Putamen (tissue), 1 donor: Measurements from ENCODE around the gene IGF1R.

Experiments used
- DNase-seq: peaks from one replicate; pipeline ENCODE4 v3.0.0-alpha.2; 2016; ENCODE audit warnings: low spot score

Gene IGF1R

GRCh38 chr15:98705070-98705469 lies 56.7 kb downstream of the IGF1R start:
- DNase-seq, result no peak

DNA sequence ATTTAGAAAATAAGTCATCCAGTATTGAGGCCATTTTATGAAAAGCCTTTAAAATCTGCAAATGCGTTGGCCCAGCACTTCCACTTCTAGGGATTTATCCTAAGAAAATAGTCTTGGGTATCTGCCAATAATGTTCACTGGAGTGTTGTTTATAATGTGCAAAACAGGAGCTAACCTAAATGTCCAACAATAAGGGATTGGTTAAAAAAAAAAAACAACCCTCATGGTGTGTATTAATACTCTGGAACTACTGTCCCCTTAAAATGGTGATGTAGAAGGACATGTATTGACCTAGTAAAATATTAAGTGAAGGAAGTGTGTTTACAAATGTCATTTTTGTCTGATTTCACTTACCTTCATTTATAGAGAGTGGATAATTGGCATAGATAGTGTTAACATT lies 58.0 kb downstream of the IGF1R start:
- no peak for DNase-seq

- DNase-seq, result no peak
Observed at GRCh38 chr15:98706986-98707385, 58.6 kb downstream of the IGF1R start.

DNA sequence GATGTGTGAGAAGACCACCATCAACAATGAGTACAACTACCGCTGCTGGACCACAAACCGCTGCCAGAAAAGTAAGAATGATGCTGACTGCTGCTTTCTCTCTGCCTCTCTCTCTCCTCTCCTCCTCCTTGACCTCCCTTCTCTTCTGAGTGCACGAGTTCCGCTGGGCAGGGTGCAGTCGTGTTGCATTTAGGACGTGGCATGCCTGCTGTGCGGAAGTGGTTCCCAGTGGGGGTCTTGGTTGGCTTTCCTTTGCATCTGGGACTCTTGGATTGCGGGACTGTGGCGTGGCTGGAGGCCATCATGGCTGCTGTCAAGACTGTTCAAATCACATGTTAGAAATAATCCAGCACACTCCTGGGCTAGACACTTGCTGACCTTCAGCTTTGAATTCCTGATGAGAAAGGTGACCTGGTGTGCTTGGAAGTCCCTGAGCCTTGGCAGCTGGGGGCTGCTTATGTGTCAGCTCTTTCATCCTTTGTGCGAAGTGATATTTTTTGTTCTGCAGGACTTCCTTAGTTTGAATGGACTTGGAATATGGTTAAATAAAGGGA lies 59.8 kb downstream of the IGF1R start:
- no peak for DNase-seq

DNA sequence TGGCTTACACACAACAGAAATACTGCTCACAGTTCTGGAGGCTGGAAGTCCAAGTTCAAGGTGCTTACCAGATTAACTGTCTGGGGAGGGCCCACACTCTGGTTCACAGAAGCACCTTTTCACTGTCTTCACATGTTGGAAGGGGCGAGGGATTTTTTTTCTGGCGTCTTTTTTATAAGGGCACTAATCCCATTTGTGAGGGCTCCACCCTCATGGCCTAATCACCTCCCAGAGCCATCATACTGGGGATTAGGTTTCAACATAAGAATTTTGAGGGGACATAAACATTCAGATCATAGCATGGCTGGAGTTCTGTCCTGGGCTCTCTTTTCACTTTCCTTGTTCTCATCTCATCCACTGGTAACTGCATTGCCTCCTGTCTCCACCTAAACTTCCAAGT lies 63.5 kb downstream of the IGF1R start:
- DNase-seq, result no peak

GRCh38 chr15:98712845-98713584 lies 64.7 kb downstream of the IGF1R start:
- no peak for DNase-seq

DNA sequence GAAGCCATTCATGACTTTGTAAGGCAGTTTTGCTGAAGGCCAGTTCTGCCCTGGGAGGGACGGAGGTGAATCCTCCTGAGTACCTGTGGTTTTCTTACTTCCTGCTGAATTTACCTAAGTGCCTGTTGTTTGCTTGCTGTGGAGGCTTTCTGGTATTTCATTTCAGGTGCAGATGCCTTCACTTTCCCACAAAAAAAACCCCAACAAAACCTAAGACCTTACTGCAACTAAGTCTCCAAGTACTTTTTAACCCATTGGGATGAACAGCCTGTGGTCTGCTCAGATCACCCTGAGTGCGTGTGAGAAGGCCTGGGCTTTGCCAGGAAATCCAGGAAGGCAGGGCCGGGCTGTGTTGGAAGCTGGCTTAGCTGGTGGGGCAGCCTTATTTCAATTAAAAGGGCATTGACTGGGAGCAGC lies 65.3 kb downstream of the IGF1R start:
- no peak for DNase-seq

GRCh38 chr15:98714922-98715321 lies 66.6 kb downstream of the IGF1R start:
- no peak for DNase-seq

DNA sequence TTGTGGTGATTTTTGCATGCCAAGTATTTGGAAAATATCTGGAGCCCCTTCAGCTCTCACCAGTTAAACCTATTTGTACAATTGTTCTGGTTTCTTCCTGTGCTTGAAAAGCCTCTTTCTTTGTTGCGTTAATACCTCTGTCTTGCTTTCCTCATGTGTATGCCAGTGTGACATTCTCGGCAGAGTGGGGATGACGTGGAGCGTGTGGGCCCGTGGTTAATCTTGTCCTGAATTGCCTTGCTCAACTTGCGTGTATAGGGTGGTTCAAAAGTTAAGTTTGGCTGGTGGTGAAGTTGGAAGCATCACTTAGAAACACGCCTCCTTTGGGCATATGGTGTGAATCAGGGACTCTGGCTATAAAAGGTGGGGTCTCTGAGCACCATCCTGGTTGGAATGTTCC lies 67.1 kb downstream of the IGF1R start:
- peak; percentile 66 for DNase-seq

- no peak for DNase-seq
Observed at GRCh38 chr15:98715890-98716443, 67.6 kb downstream of the IGF1R start.

DNA sequence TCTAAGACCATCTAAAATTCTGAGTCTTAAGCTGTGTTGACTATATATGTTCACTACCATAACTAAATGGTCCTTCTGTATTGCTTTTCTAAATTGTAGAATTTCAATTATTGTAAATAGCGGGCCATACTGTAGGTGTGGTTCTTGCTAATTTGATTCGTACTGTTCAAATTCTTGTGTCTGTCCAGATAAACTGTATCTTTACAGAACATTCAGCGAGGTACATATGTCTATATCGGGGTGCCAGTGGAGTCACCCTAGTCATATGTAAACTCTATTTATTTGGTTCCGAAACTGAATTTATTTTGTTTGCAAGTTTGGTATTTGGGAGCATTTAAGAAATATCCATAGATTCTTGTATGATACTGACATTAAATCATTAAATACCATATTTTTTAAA lies 69.0 kb downstream of the IGF1R start:
- no peak for DNase-seq

DNA sequence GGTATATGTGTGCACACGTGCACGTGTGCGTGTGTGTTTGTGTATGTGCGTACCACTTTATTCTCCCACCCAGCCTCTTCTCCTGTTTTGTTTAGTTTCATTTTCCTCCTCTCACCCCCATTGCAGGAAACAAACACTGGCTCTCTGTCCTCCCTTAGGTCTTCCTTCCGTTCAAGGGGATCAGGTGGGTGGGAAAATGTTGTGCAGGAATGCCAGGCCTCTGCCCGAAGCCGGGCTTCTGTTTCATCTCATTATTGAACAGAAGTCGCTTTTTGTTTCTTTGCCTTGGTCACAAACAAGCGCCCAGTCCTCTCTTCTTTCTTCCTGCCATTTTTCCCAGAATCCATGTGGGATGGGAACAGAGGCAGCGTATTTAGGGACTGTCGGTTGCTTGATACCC lies 69.6 kb downstream of the IGF1R start:
- DNase-seq, result no peak

DNA sequence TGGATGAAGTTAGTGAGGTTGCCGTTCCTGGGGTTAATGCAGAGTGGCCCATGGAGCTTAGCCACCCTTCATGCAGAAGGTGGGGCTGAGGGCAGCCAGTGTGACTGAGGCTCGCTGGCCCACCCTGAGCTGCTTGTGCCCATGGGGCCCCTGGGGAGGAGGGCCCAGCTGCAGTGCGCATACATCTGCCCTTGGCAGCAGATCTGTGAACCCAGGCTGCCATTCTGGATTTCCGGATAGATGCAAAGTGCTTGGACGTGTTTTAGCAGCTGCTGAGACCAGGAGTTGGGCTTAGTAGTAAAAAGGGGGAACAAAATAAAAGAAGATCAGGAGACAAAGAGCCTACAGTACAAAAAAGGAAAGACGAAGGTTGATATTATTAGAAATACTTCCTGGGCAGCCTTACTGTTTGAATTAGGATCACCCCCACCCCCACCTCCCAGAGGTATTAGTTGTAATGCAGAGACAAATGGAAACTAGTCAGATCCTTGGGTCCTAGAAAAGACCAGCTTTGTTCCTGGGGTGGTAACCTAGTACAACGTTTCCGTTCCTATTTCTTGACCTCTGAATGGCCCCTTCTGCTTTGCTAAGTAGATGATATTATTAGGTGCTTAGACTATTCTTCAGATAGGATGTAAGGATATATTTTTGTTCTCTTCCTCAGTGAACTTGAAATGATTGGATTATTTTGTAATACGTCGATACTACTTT lies 70.2 kb downstream of the IGF1R start:
- peak; percentile 23 for DNase-seq

- no peak for DNase-seq
Observed at GRCh38 chr15:98719137-98719740, 70.9 kb downstream of the IGF1R start.

DNA sequence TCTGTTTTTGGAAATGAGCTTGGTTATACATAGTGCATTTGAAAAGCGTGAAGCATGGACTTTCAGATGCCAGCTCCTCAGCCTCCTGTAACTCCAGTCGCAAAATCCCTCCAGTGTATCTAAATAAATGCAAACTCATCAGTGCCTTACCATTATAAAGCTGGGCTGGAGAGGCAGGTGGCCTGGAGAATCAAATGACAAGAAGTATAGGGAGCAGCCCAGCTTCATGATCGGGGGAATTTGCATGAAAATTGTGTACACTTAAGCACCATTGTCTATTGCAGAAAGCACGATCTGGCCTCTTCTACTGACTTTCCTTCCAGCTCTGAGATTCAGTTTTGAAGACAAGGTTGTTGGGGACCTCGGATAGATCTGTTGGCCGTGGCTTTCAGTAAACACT lies 71.7 kb downstream of the IGF1R start:
- DNase-seq, result no peak

DNA sequence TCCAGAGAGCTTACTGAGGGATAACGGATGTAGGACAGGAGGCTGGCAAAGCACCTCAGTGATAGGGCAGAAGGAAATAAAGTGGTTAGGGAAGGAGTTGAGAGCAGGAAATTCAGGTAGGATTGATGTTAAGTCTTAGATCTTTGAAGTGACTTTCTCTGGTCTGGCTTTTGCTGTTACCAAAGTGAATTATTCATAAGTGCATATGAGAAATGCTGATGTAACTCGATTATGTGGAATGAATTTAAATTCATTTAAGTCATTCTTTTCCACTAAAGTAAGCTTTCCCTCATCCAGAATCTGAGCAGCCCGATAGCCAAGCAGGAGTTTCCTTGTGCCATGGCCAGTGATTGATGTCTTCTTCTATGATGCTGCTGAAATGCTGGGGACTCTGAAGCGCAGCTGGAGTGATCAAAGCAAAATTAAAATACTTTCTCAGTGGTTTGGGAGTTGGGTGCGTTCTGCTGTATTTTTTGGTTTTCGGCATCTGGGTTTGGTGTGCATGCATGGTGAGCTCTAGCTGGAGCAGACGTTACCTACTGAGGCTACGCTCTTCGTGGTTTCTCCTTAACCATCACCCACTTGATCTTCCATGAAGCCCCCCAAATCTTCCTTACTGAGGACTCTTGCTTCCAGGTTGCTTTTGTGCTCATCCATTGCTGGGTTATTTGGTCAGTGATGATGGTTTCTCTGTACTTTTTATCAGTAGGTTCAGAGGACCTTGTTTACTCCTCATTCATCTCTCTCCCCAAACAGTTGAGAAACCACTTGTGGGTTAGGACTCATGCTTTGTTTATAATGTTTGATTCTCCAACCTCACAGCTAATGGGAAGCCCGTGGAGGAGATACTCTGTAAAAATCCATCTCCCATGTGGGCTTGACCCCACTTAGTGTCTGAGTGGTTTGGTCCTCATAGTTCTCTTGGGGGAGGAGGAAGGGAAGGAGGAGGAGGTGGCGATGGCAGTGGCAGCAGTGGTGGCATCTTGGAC lies 72.5 kb downstream of the IGF1R start:
- DNase-seq, result no peak

DNA sequence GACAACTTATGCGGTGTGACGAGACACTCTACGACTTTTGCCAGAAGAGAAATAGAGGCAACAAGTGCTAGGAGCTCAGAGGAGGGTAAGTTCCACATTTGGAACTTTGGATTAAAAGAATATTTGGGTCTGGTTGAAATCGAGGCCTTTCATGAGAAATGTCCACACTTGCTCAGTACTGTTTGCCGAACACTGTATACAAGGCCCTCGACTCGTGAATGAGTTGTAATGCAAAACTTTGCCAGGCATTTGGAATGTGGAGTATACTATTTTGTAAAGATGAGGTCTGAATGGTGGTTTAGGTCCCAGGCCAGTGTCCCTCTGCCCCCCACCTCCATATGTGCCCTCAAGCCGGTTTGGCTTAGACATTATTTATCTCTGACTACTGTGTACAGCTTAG lies 73.9 kb downstream of the IGF1R start:
- DNase-seq, result no peak

- no peak for DNase-seq
Observed at GRCh38 chr15:98722645-98723044, 74.3 kb downstream of the IGF1R start.

GRCh38 chr15:98723195-98723594 lies 74.9 kb downstream of the IGF1R start:
- DNase-seq, result no peak

DNA sequence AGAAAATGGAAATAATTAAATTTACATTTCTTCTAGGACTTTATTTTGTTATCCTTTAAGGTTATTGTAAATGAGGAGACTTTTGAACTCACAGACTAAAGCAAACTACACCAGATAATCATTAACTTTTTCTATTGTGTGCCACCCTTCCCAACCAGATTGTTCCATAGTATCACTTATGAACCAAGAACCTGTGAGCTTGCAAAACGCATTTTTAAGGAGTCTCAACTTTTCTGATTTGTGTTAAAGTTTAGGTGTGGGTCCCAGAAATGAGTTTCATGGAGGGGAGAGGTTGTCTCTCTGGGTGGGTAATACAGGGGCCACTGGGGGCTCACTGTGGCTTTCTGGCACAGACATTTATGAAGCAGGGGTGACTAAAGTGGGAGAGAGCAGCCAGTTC lies 75.7 kb downstream of the IGF1R start:
- no peak for DNase-seq

GRCh38 chr15:98724494-98724893 lies 76.2 kb downstream of the IGF1R start:
- DNase-seq, result no peak
